ENCODE measurements around the gene DUOXA1.

Gene DUOXA1

DNA sequence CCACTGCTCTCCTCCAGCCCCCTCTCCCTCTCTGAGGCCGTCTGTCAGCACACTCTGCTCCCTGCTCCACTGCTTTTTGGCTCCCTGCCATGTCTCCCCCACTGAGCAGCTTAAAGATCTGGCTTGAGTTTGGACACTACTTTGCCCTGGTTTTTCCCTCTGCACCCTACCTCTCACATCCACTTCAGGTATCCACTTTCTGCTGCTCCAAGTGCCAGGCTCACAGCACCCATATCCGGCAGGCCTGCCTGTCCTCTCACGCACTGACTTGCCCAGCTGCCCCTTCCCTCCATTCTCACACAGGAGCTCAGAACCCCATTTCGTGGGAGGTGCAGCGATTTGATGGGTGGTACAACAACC lies 3.9 kb upstream of the DUOXA1 start:
- DNase-seq (ENCODE audit: low read depth in 2 of 2, low spot score in 1 of 2): no peak

DNA sequence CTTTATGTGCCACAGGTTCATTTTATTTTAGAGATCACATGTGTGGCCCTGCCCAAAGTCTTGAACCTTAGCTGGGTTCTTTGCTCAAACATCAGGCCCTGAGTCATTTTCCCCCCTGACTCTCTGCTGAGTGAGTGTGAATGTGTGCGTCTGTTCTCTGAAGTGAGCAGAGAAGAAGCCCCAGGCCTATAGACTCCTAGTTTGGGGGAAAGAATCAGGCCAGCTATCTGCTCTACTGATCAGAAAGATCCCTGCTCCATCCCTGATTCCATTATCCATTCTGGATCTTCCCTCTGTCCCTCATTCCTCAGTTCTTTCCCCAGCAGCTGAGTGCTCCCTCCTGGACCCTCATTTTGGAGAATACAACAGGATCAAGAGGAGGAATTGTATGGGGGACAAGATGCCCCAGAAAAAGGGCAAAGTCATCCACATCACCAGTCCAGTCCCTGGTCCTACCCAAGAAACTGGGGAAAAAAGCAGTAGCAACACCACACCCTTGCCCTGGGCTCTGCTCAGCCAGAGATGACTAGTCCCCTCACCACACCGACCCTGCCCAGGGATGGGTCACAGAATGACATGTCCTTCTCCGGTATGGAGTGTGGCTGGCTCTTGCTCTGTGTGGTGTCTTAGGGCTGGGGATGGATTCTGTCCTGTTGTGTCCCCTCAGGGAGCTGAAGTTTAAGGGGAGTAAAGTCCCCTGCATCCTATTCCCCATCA lies 3.3 kb upstream of the DUOXA1 start:
- no peak for DNase-seq (ENCODE audit: low read depth in 2 of 2, low spot score in 1 of 2)

DNA sequence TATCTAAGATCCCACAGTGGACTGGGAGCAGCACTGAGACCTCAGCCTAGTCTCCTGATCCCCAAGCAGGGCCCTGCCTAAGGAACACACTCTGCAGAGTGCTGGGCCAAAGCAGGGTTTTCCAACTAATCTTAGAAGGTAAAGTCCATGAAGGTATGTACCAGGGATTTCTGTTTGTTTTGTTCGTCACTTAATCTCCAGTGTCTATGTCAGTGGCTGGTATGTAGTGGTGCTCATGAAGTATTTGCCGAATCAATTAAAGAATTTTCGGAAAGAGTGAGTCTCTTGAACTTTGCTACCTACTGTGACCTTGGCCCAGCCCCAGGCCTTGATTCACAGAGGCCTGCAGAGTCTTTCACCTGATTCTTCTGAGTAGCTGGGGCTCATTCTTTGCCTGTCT lies 1.8 kb upstream of the DUOXA1 start:
- no peak for DNase-seq (ENCODE audit: low read depth in 2 of 2, low spot score in 1 of 2)

DNA sequence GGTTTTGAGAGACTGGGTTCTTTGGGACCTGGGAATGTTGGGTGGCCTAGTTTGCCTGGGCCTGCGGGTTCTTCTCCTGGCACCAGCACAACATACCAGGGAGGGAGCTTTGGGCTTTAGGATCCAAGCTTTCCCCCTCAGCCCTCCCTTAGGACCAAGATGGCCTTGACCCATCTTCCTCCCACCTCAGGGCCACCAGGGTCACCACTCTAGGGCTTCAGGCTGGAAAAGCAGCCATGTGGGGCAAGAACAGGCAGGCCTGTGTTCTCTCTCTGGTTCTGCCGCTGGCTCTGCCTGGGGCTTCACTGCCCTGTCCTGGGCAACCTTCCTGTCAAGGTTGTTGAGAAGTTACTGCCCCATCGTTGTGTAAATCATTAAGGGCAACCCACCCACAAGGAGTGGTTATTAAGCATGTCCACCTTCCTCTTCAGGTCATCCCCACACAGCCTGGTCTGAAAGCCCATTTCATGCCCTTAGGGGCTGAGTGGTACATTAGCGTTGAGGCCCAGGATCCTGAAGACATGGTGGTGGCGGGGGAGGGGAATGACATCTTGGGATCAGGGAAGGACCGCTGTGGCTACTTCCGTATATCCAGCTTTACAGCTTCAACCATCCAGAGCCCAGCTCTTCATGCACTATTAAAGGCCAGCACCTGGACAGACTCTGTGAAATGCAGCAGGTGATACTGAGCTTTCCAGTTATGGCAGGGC lies 767 bp upstream of the DUOXA1 start:
- DNase-seq (ENCODE audit: low read depth in 2 of 2, low spot score in 1 of 2): no peak

DNA sequence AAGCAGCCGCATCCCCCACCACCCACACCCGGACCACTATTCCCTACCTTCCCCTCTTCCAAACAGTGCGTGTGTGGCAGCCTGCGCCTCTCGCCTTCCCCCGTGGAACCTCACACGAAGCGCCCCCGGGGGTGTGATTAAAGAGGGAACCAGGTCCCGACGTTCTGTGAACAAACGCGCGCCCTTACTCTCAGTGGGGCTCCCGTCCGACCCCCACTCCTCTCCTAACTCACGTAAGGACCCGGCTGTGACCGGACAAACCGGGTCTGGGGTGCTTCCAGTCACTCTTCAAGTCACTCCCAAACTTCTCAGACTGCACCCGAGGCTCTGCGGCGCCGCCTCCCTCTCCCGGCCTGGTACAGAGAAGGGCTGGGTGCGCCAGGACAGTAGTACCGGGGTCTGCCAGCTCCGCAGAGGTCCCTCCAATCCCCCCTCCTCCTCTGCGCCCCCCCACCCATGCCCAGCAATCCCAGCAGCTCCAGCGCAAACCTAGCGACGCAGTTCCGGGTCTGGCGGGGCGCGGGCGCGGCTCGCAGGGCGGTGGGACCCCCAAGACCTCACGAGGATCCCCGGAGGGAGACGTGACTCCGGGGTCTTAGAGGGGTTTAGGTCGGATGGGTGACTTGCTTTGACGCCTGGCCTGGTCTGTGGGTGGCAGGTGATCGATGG lies 574 bp downstream of the DUOXA1 start:
- DNase-seq (ENCODE audit: low read depth in 2 of 2, low spot score in 1 of 2): no peak

DNA sequence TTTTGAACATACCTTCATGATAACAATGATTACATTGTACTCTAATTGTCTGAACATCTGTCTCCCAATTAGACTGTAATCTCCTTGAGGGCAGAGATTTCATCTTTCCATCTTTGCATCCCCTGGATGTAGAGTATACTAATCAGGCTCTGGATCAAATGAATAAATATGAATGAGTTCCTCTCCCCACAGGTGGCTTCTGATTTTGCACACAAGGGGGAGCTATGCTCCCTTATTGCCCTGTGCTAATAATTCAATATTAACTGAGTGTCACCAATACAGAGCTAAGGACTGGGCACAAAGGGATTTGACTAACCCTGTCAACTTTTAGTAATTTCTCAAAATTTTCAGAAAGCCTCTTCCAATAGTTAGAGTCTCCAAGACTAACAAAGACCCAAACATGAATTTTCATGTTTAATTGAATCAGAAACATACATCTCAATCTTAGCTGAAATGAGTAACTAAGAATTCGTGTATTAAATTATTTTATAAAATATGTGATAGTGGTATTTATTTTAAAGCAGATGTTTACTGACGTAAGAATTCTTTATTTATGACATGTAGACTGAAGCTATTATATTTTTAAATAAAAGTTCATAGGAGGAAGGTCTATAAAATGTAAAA lies 3.0 kb downstream of the DUOXA1 start:
- peak in 1 of 2 donors; percentile 11 for DNase-seq (ENCODE audit: low read depth in 2 of 2, low spot score in 1 of 2)

DNA sequence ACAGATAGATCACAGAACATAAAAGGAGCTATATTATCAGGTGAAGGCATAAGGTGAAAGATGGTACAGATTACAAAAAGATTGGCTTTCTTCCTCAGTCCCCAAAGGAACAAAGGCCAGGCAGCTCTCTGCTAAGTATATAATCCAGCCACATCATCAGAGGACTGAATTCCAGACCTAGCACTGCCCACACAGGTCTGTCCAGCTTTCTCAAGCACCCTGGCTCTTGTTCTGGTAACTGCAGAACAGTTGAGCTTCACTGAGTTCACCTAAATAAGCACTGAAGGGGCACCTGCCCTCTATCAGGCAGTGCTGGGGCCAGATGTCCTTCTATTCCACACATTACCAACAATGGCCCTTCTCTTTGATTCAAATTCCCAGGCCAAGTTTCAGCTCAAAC lies 6.3 kb downstream of the DUOXA1 start:
- no peak for DNase-seq (ENCODE audit: low read depth in 2 of 2, low spot score in 1 of 2)

DNA sequence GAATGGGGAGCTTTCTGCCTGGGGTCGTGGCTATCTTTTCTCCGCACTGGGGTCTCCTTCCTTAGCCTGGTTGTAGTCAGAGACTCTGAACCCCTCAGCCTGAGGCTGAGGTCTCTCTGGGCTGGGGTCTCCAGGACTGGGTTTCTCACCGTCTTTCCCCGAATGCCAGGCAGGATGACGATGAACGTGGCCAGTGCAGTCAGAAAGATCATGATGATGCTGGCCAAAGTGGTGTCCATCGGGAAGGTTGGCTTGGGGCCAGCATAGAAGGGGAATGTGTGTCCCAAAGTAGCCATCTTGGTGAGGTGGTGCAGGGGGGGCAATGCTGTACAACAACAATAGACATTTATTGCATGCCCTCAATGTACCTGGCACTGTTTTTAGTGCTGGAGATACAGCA lies 7.0 kb downstream of the DUOXA1 start:
- no peak for DNase-seq (ENCODE audit: low read depth in 2 of 2, low spot score in 1 of 2)

DNA sequence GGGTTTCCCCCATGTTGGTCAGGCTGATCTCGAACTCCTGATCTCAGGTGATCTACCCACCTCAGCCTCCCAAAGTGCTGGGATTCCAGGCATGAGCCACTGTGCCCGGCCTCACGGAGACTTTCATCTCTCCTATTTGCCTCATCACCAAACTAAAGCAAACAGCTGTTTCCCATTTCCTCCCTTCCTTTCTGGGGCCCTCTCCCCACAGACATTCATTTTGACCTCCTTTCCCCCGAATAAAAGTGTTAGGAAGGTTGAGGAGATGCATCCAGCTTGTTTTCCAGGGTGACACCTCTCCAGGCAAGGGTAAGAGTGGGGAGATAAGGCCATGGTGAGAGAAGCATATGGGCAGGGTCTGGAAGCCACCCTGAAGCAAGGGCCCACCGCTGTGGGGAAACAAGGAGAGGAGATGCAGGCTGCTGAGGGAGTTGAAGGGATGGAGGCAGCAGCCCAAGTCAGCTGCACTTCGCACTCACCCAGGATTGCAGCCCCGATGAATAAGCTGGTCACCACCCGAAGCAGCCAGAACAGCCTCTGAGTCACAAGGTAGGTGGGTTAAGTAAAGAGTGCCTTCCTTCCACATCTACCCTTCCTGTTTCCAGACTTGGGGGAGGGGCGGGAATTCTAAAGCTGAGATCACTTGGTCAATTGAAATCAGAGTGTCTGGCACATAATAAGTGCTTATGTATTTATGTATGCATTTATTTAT lies 7.8 kb downstream of the DUOXA1 start:
- DNase-seq (ENCODE audit: low read depth in 2 of 2, low spot score in 1 of 2): no peak

DNA sequence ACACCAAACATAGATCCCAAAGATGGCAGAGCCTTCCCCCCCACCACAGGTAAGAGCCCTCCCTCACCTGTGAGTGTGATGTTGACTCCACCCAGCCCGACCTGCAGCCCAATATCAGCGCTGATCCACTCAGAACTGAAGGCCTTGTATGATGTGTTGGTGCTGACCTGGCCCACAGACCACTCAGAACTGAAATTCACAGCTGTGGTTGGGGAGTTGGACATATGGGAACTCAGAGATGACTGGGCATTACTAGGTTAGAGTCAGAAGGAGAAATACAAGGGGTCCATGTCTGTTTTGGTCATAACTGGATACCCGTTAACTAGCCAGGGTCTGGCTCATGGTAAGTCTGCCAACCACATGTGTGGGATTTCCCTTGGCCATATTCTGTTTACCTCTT lies 8.7 kb downstream of the DUOXA1 start:
- DNase-seq (ENCODE audit: low read depth in 2 of 2, low spot score in 1 of 2): no peak

DNA sequence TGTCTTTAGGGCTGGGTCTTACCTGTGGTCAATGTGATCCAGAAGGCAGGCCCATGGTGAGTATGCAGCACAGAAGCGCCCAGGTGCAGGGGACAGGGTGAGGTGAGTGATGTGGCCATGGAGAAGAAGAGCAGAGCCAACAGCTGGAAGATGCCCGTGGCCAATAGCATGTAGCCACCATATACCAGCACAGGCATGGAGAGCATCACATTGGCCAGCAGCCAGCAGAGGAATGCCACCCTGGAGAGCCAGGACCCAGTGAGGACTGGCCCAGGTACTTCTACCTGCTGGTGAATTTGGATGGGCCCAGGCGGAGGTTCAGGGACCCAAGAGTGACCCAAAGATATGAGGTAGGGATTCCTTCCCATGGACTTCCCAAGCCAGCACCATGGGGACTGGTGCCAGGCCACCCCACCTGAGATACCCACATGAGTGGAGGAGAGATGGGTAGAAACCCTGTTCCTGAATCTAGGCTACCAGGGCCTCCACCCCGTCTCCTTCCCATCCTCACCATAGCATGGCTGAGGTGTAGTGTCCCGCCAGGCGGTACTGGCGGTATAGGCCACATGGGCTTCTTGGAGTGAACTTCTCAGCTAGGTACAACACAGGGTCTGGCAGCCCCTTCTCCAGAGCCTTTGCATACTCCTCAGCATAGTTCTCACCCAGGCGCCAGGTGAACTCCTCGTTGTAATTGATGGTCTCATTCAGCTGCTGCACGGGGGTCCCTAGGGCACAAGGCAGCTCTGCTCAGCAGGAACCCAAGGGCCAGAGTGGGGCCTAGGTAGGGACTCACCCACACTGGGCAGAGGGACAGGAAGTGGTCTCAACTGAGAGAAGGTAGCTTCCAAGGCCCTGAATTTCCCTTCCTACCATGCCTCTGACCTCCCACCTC lies 9.4 kb downstream of the DUOXA1 start:
- no peak for DNase-seq (ENCODE audit: low read depth in 2 of 2, low spot score in 1 of 2)

DNA sequence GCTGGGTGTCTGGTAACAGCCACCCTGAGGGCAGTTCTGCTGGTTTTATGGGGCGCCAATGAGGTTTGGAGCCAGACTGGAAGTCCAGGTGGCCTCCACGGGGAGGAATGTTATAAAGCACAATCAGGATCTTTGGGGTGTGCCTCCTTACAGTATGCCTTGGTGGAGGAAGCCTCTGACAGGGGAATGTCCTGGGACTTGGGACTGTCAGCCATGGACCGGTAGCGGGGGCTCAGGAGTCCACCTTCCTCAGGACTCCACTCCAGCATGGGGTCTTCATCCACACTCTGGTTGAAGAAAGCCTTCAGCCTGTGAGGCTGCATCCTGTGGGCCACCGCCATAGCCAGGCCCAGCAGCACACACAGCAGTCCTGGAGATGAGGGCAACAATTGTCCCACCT lies 10.7 kb downstream of the DUOXA1 start:
- no peak for DNase-seq (ENCODE audit: low read depth in 2 of 2, low spot score in 1 of 2)

DNA sequence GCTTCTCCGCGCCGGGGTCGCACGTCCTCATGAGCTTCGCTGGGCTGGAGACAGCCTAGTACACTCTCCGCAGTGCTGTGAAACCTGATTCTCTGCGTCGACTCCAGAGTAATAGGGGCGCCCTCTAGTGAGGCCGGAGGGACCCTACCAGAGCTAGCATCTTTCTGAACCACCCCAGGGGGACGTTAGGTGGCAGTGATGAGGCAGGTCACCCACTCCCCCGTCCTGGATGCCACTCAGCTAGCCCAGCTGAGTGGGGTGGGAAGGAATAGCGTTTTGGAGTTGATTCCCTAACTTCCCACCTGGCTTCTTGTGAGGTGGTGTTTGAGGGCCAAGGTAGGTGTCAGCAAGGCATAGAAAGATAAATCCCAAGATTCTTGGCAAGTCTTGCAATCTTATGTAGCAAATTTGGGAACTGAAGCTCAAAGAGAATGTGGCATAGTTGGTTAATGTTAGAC lies 11.5 kb downstream of the DUOXA1 start:
- DNase-seq (ENCODE audit: low read depth in 2 of 2, low spot score in 1 of 2): peak; percentile 64 to 65

DNA sequence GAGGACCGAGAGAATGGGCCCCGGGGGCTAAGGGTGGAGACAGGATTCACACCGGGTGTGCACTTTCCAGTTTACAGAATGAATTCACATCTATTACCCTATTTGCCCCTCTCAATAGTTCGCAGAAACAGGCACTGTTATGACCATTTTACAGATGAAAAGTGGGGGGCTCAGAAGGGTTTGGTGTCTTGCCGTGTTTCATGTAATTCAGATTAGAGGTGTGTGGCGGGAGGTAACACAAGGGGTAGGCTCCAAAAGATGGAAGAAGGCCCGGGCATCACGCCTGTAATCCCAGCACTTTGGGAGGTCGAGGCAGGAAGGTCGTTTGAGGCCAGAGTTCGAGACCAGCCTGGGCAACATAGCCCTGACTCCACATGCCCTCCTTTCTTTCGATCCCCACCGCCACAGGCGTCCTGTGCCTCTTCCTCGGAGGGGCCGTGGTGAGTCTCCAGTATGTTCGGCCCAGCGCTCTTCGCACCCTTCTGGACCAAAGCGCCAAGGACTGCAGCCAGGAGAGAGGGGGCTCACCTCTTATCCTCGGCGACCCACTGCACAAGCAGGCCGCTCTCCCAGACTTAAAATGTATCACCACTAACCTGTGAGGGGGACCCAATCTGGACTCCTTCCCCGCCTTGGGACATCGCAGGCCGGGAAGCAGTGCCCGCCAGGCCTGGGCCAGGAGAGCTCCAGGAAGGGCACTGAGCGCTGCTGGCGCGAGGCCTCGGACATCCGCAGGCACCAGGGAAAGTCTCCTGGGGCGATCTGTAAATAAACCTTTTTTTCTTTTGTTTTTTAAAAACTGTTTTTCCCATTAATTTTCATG lies 12.2 kb downstream of the DUOXA1 start:
- DNase-seq (ENCODE audit: low read depth in 2 of 2, low spot score in 1 of 2): no peak

DNA sequence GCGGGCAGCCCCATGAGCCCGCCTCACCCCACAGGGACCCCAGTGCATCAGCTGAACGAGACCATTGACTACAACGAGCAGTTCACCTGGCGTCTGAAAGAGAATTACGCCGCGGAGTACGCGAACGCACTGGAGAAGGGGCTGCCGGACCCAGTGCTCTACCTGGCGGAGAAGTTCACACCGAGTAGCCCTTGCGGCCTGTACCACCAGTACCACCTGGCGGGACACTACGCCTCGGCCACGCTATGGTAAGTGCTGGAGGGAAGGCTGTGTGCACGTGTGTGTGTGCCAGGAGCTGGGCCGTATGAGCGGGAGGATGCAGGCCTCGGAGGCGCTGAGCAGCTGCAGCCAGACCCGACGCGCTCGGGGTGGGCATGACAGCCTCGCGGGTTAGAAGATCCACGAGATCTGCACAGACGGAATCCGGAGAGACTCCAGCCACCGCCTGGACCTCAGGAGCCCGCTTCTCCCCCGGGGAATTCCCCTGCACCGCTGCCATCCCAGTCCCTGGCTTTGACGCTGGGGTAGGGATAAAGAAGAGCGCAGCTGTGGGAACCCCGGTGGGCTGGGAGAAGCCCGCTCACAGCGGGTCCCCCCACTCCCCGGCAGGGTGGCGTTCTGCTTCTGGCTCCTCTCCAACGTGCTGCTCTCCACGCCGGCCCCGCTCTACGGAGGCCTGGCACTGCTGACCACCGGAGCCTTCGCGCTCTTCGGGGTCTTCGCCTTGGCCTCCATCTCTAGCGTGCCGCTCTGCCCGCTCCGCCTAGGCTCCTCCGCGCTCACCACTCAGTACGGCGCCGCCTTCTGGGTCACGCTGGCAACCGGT lies 13.0 kb downstream of the DUOXA1 start:
- no peak for DNase-seq (ENCODE audit: low read depth in 2 of 2, low spot score in 1 of 2)

DNA sequence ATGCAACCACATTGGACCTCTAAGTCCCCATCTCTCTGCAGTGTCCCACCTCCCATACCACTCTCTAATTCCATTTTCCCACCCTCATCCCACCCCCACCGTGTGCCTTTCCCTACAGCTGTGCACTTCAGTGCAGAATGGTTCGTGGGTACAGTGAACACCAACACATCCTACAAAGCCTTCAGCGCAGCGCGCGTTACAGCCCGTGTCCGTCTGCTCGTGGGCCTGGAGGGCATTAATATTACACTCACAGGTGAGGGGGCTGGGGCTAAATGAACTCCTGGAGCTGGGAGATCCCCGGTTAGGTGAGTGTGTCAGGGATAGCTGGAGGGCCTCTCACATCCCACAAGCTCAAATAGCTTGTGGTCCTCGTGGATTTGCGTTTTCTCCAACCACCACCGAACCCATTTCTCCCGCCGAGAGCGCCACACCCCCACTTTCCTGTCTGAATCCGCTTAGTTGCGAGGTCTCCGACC lies 13.6 kb downstream of the DUOXA1 start:
- DNase-seq (ENCODE audit: low read depth in 2 of 2, low spot score in 1 of 2): no peak

DNA sequence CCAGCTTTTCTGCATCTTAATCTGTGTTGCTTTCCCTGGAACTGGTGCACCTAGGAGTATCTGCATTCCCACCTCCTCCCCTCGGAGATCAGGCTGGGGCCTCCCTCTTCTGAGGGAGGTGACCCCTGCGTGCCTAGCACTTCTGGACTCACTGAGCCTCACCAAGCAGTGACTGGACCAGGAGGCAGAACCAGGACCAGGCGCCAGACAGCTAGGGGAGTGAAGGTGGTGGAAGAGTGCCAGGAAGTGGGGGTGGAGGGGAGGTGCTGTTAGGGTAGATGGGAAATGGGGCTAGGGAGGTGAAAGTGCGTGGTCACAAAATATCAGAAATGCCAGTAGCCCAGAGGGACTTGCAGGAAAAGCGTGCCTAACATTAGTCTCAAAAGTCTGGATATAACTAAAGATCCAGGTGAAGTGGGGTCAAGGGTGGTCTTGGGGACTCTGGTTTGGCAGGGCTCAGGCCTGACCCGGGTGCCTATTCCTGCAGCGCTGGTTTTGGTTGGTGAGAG lies 14.3 kb downstream of the DUOXA1 start:
- DNase-seq (ENCODE audit: low read depth in 2 of 2, low spot score in 1 of 2): no peak

DNA sequence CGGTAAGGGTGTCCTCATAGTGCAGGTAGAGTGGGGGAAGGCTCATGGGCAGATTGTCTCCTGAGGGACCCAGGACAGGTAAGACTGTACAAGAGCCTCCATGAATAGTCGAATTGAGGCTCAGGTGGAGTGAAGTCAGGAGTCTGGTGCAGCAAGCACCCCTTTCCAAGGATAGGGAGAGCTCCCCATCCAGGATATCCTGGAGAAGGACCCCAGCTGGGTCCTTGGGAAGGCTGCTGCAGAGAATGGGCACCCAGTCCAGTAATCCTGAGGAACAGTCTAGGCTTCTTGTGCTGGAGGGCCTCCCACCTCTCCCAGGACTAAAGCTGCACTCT lies 15.0 kb downstream of the DUOXA1 start:
- no peak for DNase-seq (ENCODE audit: low read depth in 2 of 2, low spot score in 1 of 2)
